Upper lobe of right lung (tissue), 1 donor: ENCODE results near the gene LAMB1. TPM values are rescaled to one million over a fixed set of nuclear protein-coding genes. Genes with fewer than 3 reads are reported as not detected.
"Not testable (repeated sequence)": the region's sequence is repeated elsewhere in the genome, so short reads cannot be mapped to it uniquely, and the experiment has no call there.

Experiments used
- ATAC-seq: fragments of 200-7000 bp; cut with Tn5 transposase; one replicate; pipeline ENCODE4 v1.9.1; 2020; ENCODE audit warnings: mild to moderate bottlenecking, moderate library complexity
- DNase-seq: peaks from one replicate; pipeline ENCODE4 v3.0.0-alpha.2; 2020
- H3K27ac ChIP-seq: fragments of 200-600 bp; one replicate; pipeline ENCODE4 v1.8.0; 2022
- H3K27me3 ChIP-seq: fragments of 200-600 bp; one replicate; pipeline ENCODE4 v1.8.0; 2022; ENCODE audit warnings: mild to moderate bottlenecking
- H3K36me3 ChIP-seq: fragments of 200-600 bp; one replicate; pipeline ENCODE4 v1.8.0; 2022
- H3K4me1 ChIP-seq: fragments of 200-600 bp; one replicate; pipeline ENCODE4 v1.8.0; 2022
- H3K4me3 ChIP-seq: fragments of 200-600 bp; one replicate; pipeline ENCODE4 v1.8.0; 2022; ENCODE audit warnings: mild to moderate bottlenecking
- H3K9me3 ChIP-seq: fragments of 200-600 bp; one replicate; pipeline ENCODE4 v1.8.0; 2022
- CTCF ChIP-seq: fragments of 200-600 bp; IDR thresholded peaks from one replicate; pipeline ENCODE4 v1.8.0; 2022; ENCODE audit warnings: antibody characterized with exemption
- intact Hi-C: fragments of 100-400 bp; cut with DNase I; formaldehyde crosslinking; loops from one replicate; pipeline ENCODE4 v1.11.0; 2022
- total RNA-seq: library from RNA; stranded (reverse); fragmentation: NEBNext Ultra II Directional; extraction: Animal tissue kit (Norgen Biotek cat#: 25700); gene quantifications from one replicate; pipeline ENCODE4 v1.2.1, GENCODE V29; 2021
- donor health status: DM: no; HTN: yes; CAD: no; lungs with severe emphysema.

The LAMB1 gene
- total RNA-seq, 1 donor from 2014 or later = 156 TPM

- H3K36me3 ChIP-seq = peaks cover 31% of the 10 kb centered on the region
- ATAC-seq = no peak
- H3K4me3 ChIP-seq = no peak overlapping the region
- peaks cover 12% of the 10 kb centered on the region for H3K4me1 ChIP-seq
- intact Hi-C loops = no loop called here
- DNase-seq = no peak
- no peak overlapping the region for H3K27ac ChIP-seq
- no peak for TF ChIP-seq CTCF
- no peaks in the 10 kb centered on the region for H3K27me3 ChIP-seq
- H3K9me3 ChIP-seq = no peaks in the 10 kb centered on the region
Measured at GRCh38 chr7:107959527-107959898, 43.4 kb downstream of the LAMB1 start.

- no peak for DNase-seq
- no peak for TF ChIP-seq CTCF
- Histone ChIP-seq H3K4me1 (peaks cover 12% of the 10 kb centered on the region), H3K9me3 (no peaks in the 10 kb centered on the region), H3K27me3 (no peaks in the 10 kb centered on the region), H3K27ac (peak overlapping the region; percentile 33), H3K36me3 (peaks cover 27% of the 10 kb centered on the region), H3K4me3 (no peak overlapping the region)
- intact Hi-C loops = no loop called here
- ATAC-seq = peak; percentile 67
Measured at GRCh38 chr7:107958764-107959526, 44.0 kb downstream of the LAMB1 start.

- intact Hi-C loops = no loop called here
- TF ChIP-seq CTCF = no peak
- Histone ChIP-seq H3K4me3 (no peak overlapping the region), H3K27me3 (no peaks in the 10 kb centered on the region), H3K4me1 (peaks cover 17% of the 10 kb centered on the region), H3K27ac (peak overlapping the region; percentile 33), H3K9me3 (no peaks in the 10 kb centered on the region), H3K36me3 (peaks cover 28% of the 10 kb centered on the region)
- no peak for DNase-seq
- no peak for ATAC-seq
Measured at GRCh38 chr7:107957436-107957835, 45.5 kb downstream of the LAMB1 start.

- H3K9me3 ChIP-seq, ATAC-seq, intact Hi-C loops, H3K27me3 ChIP-seq, DNase-seq, H3K4me3 ChIP-seq: not testable (repeated sequence)
- peaks cover 22% of the 10 kb centered on the region for H3K4me1 ChIP-seq
- H3K36me3 ChIP-seq = peaks cover 29% of the 10 kb centered on the region
- peak overlapping the region; percentile 17 for H3K27ac ChIP-seq
Measured at GRCh38 chr7:107956950-107957349, 46.0 kb downstream of the LAMB1 start.

- no peaks in the 10 kb centered on the region for H3K9me3 ChIP-seq
- no peak overlapping the region for H3K4me3 ChIP-seq
- H3K27ac ChIP-seq = no peak overlapping the region
- intact Hi-C loops = no loop called here
- H3K27me3 ChIP-seq = no peaks in the 10 kb centered on the region
- no peak for TF ChIP-seq CTCF
- DNase-seq (no peak), ATAC-seq (no peak)
- H3K4me1 ChIP-seq = peaks cover 28% of the 10 kb centered on the region
- peaks cover 29% of the 10 kb centered on the region for H3K36me3 ChIP-seq
Measured at GRCh38 chr7:107955394-107955793, 47.6 kb downstream of the LAMB1 start.

GRCh38 chr7:107953924-107954303 lies 49.0 kb downstream of the LAMB1 start:
- H3K4me1 ChIP-seq = peaks cover 34% of the 10 kb centered on the region
- no peak overlapping the region for H3K4me3 ChIP-seq
- no peak overlapping the region for H3K27ac ChIP-seq
- H3K9me3 ChIP-seq = no peaks in the 10 kb centered on the region
- no peak for DNase-seq
- TF ChIP-seq CTCF = no peak
- intact Hi-C loops = no loop called here
- no peaks in the 10 kb centered on the region for H3K27me3 ChIP-seq
- peak; percentile 14 for ATAC-seq
- peaks cover 17% of the 10 kb centered on the region for H3K36me3 ChIP-seq
